GM21619 (cell line): ENCODE measurements around the gene MICU2.
A peak's percentile ranks its signal among the peaks of the same experiment; 100 is the strongest.
"Not testable (repeated sequence)": the region's sequence is repeated elsewhere in the genome, so short reads cannot be mapped to it uniquely, and the experiment has no call there.

ENCODE experiments used
- ATAC-seq: cut with Tn5 transposase; IDR thresholded peaks from one replicate; pipeline ENCODE4 v1.9.1; 2021; ENCODE audit not compliant: unreplicated experiment

Gene MICU2

DNA sequence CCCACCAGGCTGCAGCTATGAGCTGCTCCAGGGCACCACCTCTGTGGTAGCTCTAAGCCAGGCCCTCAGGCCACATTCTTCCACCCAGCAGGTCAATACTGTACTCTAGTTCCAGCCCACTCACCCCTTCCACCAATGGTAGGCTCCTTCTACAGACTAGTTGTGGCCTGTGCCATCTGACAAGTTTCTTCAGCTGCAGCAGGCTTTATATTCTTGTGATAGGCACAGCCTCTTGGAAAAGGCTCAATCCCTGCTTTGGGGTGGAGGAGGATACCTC, 8.5 kb downstream of the MICU2 start:
- peak; percentile 58 for ATAC-seq

DNA sequence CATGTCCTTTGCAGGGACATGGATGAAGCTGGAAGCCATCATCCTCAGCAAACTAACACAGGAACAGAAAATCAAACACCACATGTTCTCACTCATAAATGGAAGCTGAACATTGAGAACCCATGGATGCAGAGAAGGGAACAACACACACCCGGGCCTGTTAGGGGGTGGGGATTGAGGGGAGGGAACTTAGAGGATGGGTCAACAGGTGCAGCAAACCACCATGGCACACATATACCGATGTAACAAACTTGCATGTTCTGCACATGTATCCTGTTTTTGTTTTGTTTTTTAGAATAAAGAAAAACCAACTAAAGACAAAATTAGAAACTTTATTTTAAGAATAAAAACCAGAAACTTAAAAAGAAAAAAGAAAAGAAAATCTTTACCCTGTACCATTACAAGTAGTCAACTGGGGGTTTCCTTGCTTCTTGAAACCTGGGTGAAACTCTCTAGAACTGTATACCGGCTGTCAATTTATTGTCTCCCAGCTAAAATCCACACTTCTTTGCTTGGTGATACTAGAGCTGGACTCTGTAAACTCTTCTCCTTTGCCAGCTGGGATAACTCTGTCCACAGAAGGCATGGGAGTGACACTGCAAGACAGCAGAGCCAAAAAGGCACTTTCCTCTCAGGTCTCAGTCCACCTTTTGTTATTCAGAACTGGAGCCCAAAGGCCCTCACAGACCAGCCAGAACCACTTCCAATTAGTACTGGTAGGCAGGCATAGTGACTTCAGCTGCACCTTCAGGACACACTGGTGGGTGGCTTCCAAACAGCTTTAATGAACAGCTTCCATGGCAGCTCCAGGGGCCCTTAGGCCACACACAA, 9.0 kb downstream of the MICU2 start:
- ATAC-seq = peak; percentile 45

DNA sequence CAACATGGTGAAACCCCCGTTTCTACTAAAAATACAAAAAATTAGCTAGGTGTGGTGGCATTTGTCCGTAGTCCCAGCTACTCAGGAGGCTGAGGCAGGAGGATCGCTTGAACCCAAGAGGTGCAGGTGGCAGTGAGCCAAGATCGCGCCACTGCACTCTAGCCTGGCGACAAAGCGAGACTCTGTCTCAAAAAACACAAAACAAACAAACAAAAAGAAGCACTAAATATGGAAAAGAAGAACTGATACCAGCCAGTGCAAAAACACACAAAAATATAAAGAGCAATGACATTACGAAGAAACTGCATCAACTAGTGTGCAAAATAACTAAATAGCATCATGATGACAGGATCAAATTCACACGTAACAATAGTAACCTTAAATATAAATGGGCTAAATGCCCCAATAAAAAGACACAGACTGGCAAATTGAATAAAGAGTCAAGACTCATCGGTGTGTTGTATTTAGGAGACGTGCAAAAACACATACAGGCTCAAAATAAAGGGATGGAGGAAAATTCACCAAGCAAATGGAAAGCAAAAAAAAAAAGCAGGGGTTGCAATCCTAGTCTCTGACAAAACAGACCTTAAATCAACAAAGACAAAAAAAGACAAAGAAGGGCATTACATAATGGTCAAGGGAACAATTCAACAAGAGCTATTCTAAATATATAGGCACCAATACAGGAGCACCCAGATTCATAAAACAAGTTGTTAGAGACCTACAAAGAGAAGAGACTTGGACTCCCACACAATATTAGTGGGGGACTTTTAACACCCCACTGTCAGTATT, 13.1 kb downstream of the MICU2 start:
- ATAC-seq = not testable (repeated sequence)

DNA sequence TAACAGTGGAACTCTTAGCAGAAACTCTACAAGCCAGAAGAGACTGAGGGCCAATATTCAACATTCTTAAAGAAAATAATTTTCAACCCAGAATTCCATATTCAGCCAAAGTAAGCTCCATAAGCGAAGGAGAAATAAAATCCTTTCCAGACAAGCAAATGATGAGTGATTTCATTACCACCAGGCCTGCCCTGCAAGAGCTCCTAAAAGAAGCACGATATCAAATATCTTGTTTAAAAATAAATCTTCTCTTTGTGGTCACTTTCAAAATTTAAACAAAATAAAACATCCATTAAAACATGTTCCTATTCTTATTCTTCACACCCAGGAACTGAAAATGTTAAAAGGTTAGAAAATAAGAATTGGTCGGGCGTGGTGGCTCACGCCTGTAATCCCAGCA, 13.7 kb downstream of the MICU2 start:
- ATAC-seq = no peak

DNA sequence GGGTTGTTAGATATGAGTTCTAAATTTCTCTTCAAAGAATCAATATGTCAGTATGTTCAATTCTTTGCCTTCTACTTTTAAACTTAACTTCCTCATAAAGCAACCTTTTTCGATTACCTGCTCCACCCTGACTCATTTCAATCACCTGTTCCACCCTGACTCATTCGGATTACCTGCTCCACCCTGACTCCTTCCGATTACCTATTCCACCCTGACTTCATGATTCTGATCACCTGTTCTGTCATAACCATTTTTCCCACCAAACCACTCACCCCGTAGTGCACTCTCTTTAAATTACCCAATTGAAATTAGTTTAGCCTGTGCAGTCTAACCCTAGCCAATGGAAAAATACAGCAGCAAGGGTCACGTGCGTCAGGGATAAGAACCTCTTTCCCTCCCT, 14.5 kb downstream of the MICU2 start:
- ATAC-seq = not testable (repeated sequence)

DNA sequence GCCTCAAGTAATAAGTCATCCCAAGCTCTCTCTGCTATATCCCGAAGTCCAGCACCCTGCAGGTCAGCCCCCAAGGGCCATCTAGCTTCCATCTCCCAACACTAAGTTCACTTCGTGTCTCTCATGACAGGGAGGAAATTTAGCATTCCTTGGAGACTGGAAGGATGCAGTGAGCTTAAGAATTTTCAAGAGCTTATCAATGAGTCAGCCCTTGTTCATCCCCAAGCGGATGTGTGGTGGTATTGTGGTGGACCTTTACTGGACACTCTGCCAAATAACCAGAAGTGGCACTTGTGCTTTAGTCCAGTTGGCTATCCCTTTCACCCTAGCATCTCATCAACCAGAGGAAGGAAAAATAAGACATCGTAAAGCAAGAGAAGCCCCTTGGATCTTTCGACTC, 15.6 kb downstream of the MICU2 start:
- not testable (repeated sequence) for ATAC-seq

DNA sequence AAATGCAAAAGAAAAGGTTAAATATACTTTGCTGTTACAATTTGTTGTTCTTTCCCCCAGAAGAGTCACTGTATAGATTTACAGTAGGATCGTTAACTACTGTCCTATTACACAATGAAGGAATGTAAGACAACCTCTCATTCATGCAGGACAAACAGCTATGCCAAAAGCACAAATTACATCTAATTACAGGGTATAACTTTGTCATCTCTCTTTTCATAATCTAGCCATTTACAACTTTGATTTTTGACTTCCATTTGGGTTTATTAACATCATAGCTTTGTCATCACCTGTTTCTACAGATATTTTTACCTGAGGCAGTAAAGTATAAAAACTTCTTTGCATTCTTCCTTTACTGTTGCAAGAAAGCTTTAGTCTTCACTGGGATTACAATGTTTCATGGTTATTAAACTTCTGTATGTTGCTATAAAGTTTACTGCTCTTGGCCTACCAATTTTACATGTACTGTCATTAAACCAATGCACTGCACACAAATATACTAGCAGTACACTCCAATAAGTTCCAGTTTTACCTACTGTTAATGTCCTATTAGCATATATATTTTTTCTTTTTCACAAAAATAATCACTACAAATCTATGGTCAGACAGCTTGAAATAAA, 18.9 kb downstream of the MICU2 start:
- no peak for ATAC-seq

GRCh38 chr13:21583478-21583877, 20.5 kb downstream of the MICU2 start:
- ATAC-seq = no peak

- ATAC-seq = no peak
These were observed 23.2 kb downstream of the MICU2 start for GRCh38 chr13:21580736-21581135.

GRCh38 chr13:21579754-21580316, 24.1 kb downstream of the MICU2 start:
- ATAC-seq = peak; percentile 75

- no peak for ATAC-seq
These were observed 25.2 kb downstream of the MICU2 start for GRCh38 chr13:21578748-21579147.

- no peak for ATAC-seq
These were observed 27.5 kb downstream of the MICU2 start for GRCh38 chr13:21576426-21576825.

DNA sequence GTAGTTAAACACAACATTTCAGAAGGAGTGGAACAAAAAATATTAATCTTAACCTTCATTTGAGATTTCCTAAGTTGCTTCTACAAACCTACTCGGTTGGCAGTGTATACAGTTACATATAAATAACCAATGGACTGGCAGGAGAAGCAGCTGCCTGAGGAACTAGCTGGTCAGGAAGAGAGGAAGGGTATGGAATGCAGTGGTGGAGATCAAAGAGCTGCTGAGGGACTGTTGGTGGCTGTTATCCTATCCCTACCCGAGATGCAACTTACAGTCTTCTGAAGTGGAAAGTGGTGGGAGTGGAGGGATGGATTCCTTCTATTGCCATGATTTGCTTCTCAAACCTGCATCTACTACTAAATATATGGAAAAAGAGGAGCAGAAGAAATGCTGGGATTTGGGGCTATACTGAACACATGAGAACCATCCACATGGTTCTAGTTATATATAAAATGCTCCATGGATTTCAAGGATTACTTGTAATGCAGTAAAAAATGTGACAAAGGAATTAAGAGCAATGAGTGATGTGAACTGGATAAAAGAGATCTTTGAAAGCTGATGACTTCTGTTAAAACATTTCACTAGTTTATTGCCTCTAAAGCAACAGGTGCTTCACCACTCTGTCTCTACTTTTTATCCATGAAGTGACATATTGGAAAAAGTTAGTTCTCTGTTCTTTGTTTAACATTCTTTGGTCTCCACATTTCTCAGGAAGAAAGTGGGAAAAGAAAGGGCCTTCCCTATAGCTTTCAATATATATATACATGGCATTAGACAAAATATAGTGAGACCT, 29.9 kb downstream of the MICU2 start:
- ATAC-seq = no peak

DNA sequence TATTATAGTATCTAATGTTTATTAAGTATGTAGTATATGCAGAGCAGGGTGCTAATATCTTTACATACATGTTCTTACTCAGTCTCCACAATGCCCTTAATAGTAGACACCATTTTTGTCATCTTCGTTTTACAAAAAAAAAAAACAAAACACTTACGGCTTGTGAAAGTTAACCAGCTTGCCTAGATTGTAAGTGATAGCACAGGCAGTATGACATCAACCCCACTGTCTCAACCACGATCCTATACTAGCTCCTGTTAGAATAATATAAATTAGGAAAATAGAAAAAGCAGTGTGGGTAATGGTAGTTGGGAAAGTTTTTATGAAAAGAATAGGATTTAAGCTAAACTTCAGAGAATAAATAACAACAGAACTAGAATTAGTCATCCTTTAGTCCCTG, 34.3 kb downstream of the MICU2 start:
- no peak for ATAC-seq

DNA sequence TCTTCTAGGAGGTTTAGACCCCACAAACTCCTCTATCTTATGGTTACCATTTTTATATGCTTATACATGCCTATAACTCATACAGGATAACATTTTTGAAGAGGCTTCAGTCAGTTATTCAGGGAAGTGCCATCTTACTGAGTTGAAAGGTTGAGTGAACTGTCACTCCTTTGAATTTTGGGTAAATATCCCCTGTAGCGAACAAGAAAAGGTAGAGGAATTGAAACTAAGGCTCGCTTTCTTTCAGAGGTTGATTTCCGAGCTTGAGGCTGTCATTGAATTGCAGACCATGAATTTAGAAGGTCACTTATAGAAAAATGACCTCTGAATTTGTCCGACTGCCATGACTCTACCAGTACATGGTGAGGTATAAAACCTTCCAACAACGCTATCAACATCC, 35.1 kb downstream of the MICU2 start:
- no peak for ATAC-seq

DNA sequence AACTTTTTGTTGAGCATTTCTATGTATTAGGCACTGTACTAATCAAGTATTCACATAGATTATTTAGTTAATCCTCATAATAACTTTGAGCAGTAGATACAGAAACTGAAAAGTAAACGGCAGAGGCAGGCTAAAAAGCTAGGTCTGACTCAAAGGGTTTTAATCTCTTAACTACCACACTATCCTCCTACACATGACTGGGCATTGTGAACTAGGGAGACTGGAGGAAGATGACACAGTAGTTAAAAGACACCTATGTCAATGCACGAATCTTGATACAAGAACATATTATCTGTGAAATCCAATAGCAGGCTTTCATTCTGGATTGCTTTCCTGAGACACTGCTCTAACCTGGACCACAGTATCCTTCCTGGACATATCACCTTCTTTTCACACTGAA, 36.3 kb downstream of the MICU2 start:
- ATAC-seq = peak; percentile 57

- ATAC-seq = no peak
These were observed 46.0 kb downstream of the MICU2 start for GRCh38 chr13:21557995-21558394.

GRCh38 chr13:21556051-21556450, 47.9 kb downstream of the MICU2 start:
- no peak for ATAC-seq

DNA sequence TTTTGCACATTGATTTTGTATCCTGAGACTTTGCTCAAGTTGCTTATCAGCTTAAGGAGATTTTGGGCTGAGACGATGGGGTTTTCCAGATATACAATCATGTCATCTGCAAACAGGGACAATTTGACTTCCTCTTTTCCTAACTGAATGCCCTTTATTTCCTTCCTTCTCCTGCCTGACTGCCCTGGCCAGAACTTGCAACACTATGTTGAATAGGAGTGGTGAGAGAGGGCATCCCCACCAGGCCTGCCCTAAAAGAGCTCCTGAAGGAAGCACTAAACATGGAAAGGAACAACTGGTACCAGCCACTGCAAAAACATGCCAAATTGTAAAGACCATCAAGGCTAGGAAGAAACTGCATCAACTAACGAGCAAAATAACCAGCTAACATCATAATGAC, 50.7 kb downstream of the MICU2 start:
- not testable (repeated sequence) for ATAC-seq

GRCh38 chr13:21550918-21551317, 53.1 kb downstream of the MICU2 start:
- no peak for ATAC-seq

DNA sequence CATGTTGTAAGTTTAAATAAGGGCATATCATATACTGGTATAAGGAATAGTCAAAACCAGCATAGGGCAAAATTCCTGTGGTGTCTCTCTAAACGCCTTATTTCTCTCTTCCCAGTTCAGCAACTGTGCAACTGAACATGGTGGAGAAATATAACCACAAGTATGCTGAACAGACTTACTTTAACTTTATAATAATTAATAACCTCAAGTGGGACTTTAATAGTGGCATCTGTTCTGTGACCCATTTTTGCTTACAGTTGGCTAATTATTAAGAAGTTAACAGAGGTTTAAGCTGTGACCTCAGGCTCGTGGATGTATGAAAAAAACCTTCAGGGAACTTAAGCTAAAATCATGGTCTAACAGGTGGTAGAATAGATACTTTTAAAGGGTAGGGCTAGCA, 54.3 kb downstream of the MICU2 start:
- no peak for ATAC-seq
